Esophagus muscularis mucosa (tissue), 4 donors: ENCODE results near the gene MRPL32. TPM values are rescaled to one million over a fixed set of nuclear protein-coding genes. Genes with fewer than 3 reads are reported as not detected.

Experiments used
- DNase-seq: peaks from one replicate; pipeline ENCODE4 v3.0.0-alpha.2; 2017; ENCODE audit errors: extremely low spot score
- H3K27ac ChIP-seq, 4 donors: fragments of 200-600 bp; sonication (generic); replicated peaks in 1 of 4; 1 replicate in 3 of 4; 2 replicates in 1 of 4; pipeline ENCODE4 v1.5.1; 2016 to 2019; ENCODE audit warnings: mild to moderate bottlenecking in 1 of 4
- H3K27me3 ChIP-seq, 4 donors: fragments of 200-600 bp; sonication (generic); one replicate each; pipeline versions ENCODE4 v1.5.1 to v1.6.0; 2016 to 2019
- H3K36me3 ChIP-seq, 4 donors: fragments of 200-600 bp; sonication (generic); one replicate each; pipeline ENCODE4 v1.5.1; 2016 to 2019
- H3K4me1 ChIP-seq, 4 donors: fragments of 200-600 bp; sonication (generic); one replicate each; pipeline ENCODE4 v1.5.1; 2016 to 2019
- H3K4me3 ChIP-seq, 4 donors: fragments of 200-600 bp; sonication (generic); 1 replicate in 2 of 4; 2 replicates in 2 of 4; pipeline ENCODE4 v1.5.1; 2016 to 2019; ENCODE audit warnings: mild to moderate bottlenecking in 4 of 4, moderate library complexity in 1 of 4
- H3K9me3 ChIP-seq, 4 donors: fragments of 200-600 bp; sonication (generic); 1 replicate in 3 of 4; 2 replicates in 1 of 4; pipeline ENCODE4 v1.5.1; 2016 to 2019
- EP300 ChIP-seq: sonication (generic); formaldehyde crosslinking; IDR thresholded peaks from one replicate; pipeline ENCODE4 v1.6.1; 2017; ENCODE audit warnings: antibody characterized with exemption
- POLR2A ChIP-seq: fragments of 450-650 bp; IDR thresholded peaks from one replicate; pipeline ENCODE4 v1.6.1; 2017; ENCODE audit warnings: antibody characterized with exemption, moderate library complexity, mild to moderate bottlenecking, low read depth
- POLR2AphosphoS5 ChIP-seq, 2 donors: sonication (generic); formaldehyde crosslinking; IDR thresholded peaks; one replicate each; pipeline ENCODE4 v1.6.1; 2017; ENCODE audit warnings: antibody characterized with exemption in 2 of 2
- WGBS: methylation state at CpG from one replicate; pipeline ENCODE4 v1.1.5; 2018; 5-methylcytosine and 5-hydroxymethylcytosine counted together
- intact Hi-C: fragments of 100-400 bp; cut with DNase I; formaldehyde crosslinking; loops from one replicate; pipeline ENCODE4 v1.15.1; 2023
- total RNA-seq, 4 donors: library from RNA; depleted of rRNA; stranded (reverse); fragments of >200 nt; gene quantifications; one replicate each; pipeline versions ENCODE4 v1.1.0 to v1.2.1, GENCODE V29; 2016
- TF ChIP-seq, protein P1 (sequence below), 3 experiments: fragments of 200-600 bp in 2 of 3; fragments of 450-650 bp in 1 of 3; sonication (generic) in 2 of 3; IDR thresholded peaks; one replicate each; pipeline ENCODE4 v1.5.1; 2017 to 2019; ENCODE audit warnings: antibody characterized with exemption in 3 of 3, mild to moderate bottlenecking in 2 of 3, moderate library complexity in 1 of 3

The MRPL32 gene
- total RNA-seq, 4 donors from 2014 or later: 40.5 to 63.3 (median 45.8) TPM

DNA sequence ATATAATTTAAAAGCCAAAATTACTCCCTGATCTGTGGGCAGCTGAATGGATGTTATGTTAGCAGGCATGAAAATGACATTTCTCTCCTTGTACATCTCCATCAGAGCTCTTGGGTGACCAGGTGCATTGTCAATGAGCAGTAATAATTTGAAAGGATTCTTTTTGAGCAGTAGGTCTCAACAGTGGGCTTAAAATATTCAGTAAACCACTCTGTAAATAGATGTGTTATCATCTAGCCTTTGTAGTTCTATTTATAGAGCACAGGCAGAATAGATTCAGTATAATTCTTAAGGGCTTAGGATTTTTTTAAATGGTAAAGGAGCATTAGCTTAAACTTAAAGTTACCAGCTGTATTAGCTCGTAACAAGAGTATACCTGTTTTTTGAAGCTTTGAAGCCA, 52.0 kb downstream of the MRPL32 start:
- no peaks in the 10 kb centered on the region for H3K27me3 ChIP-seq
- 100% methylated on average over 1 of the region's 1 CpG for WGBS
- H3K27ac ChIP-seq: no peak overlapping the region
- TF ChIP-seq POLR2AphosphoS5 (IDR thresholded peaks at IDR 0.05) (no peak), POLR2A (no peak), EP300 (no peak)
- TF ChIP-seq, protein P1, sequence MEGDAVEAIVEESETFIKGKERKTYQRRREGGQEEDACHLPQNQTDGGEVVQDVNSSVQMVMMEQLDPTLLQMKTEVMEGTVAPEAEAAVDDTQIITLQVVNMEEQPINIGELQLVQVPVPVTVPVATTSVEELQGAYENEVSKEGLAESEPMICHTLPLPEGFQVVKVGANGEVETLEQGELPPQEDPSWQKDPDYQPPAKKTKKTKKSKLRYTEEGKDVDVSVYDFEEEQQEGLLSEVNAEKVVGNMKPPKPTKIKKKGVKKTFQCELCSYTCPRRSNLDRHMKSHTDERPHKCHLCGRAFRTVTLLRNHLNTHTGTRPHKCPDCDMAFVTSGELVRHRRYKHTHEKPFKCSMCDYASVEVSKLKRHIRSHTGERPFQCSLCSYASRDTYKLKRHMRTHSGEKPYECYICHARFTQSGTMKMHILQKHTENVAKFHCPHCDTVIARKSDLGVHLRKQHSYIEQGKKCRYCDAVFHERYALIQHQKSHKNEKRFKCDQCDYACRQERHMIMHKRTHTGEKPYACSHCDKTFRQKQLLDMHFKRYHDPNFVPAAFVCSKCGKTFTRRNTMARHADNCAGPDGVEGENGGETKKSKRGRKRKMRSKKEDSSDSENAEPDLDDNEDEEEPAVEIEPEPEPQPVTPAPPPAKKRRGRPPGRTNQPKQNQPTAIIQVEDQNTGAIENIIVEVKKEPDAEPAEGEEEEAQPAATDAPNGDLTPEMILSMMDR (IDR thresholded peaks at IDR 0.05): no peak
- peaks cover 0 to 14% (median 4%) of the 10 kb centered on the region in 4 donors for H3K9me3 ChIP-seq
- H3K36me3 ChIP-seq: no peaks in the 10 kb centered on the region
- no peak for DNase-seq
- H3K4me1 ChIP-seq: no peaks in the 10 kb centered on the region
- no peak overlapping the region for H3K4me3 ChIP-seq
- intact Hi-C loops: no loop called here

GRCh38 chr7:42986213-42986612, 54.0 kb downstream of the MRPL32 start:
- H3K4me3 ChIP-seq: no peak overlapping the region
- H3K9me3 ChIP-seq: peaks cover 0 to 14% (median 4%) of the 10 kb centered on the region in 4 donors
- H3K4me1 ChIP-seq: no peaks in the 10 kb centered on the region
- no peaks in the 10 kb centered on the region for H3K27me3 ChIP-seq
- 76% methylated on average over 6 of the region's 6 CpGs for WGBS
- DNase-seq: peak; percentile 39
- no peaks in the 10 kb centered on the region for H3K36me3 ChIP-seq
- TF ChIP-seq POLR2A: no peak
- no peak for TF ChIP-seq POLR2AphosphoS5 (IDR thresholded peaks at IDR 0.05)
- TF ChIP-seq, protein P1 (IDR thresholded peaks at IDR 0.05): no peak
- TF ChIP-seq EP300: no peak
- H3K27ac ChIP-seq: no peak overlapping the region
- intact Hi-C loops: no loop called here

DNA sequence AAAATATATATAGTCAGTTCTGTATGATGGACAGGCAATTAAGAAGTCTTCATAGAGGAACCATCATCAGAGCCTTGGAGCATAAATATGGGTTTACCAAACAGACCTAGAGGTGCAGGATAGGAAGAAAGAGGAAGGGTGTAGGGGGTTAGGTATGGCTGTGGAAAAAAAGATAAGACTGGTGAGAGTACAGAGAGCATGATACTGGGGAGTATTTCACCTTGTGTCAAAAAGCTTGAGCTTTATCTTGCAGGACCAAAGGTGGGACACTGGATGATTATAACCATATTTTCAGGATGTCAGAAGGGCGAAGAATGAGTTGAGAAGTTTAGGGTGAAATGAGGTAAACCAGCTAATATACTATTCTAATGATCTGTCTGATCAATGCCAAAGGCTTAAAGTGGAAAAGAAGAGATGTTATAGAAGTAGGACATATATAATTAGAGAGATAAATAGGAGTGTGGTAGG, 54.6 kb downstream of the MRPL32 start:
- WGBS: 60% methylated on average over 1 of the region's 1 CpG
- TF ChIP-seq EP300: no peak
- TF ChIP-seq POLR2AphosphoS5 (IDR thresholded peaks at IDR 0.05): no peak
- no peak for TF ChIP-seq POLR2A
- TF ChIP-seq, protein P1 (IDR thresholded peaks at IDR 0.05): no peak
- H3K27ac ChIP-seq: no peak overlapping the region
- no peak overlapping the region for H3K4me3 ChIP-seq
- intact Hi-C loops: no loop called here
- H3K9me3 ChIP-seq: peaks cover 0 to 14% (median 4%) of the 10 kb centered on the region in 4 donors
- peaks cover 0 to under 1% (median 0%) of the 10 kb centered on the region in 4 donors for H3K27me3 ChIP-seq
- H3K36me3 ChIP-seq: no peaks in the 10 kb centered on the region
- no peaks in the 10 kb centered on the region for H3K4me1 ChIP-seq
- DNase-seq: peak; percentile 19

Other genes starting within 250 kb of the MRPL32 start
- 10 to 100 TPM in 3 of 4 donors, 1 to 10 TPM in 1; 4.6 to 13.0 (median 11.7) TPM for gene C7orf25, start 20.3 kb upstream of the MRPL32 start, total RNA-seq
- 10 to 100 TPM; 29.7 to 73.5 (median 57.7) TPM for gene PSMA2, start 202 bp upstream of the MRPL32 start, total RNA-seq
- under 1 TPM; 0.06 to 0.99 (median 0.27) TPM for gene HECW1, start 180.3 kb downstream of the MRPL32 start, total RNA-seq